ENCODE data around the gene CYP11A1. TPM values are rescaled to one million over a fixed set of nuclear protein-coding genes. Genes with fewer than 3 reads are reported as not detected.

CYP11A1 gene
- 0.07 to 0.13 TPM (median 0.10 TPM) in 3 of 5 replicates, not detected in the others for total RNA-seq (2022; extraction: Qiagen RNA extraction)

DNA sequence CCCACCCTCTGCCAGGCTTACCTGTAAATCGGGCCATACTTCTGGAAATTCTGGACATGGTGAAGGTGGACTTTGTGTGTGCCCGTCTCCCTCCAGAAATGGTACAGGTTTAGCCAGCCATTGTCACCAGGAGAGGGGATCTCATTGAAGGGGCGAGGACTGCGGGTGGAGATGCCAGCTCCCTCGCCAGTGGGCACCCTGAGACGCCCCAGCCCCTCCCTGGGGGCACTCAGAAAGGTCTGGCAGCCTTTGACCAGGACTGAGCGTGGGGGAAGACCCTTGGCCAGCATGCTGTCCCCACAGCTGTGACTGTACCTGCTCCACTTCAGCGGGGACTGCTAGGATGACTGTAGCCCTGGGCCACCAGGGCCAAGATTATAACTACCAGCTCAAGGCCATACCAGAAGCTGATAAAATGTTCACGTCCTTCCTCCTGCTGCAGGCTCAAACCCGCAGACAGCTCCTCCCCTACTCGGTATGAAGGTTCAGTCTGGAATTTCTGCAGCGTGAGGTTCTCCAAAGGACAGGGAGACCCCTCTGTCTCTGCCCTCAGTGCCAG lies at the start of gene CYP11A1:
Gene CYP11A1 (minus strand): TSS at position 351 of the 559 bp plus-strand sequence. CDS start 61 bp downstream, at position 290.

Other genes with a start within 250 kb of the CYP11A1 start
- 0.10 to 0.31 TPM (median 0.13 TPM) in 5 replicates for gene ISLR2, start 237.1 kb downstream of the CYP11A1 start, total RNA-seq (2022; extraction: Qiagen RNA extraction)
- 0.21 to 0.39 TPM (median 0.29 TPM) in 5 replicates for gene ISLR, start 193.9 kb downstream of the CYP11A1 start, total RNA-seq (2022; extraction: Qiagen RNA extraction)
- 50.4 to 82.4 TPM (median 71.8 TPM) in 5 replicates for gene STRA6, start 164.9 kb downstream of the CYP11A1 start, total RNA-seq (2022; extraction: Qiagen RNA extraction)
- gene CCDC33, start 131.3 kb downstream of the CYP11A1 start, total RNA-seq (2022; extraction: Qiagen RNA extraction): 6.3 to 7.5 TPM (median 7.4 TPM) in 5 replicates
- 1.2 to 1.6 TPM (median 1.3 TPM) in 5 replicates for gene SEMA7A, start 66.3 kb upstream of the CYP11A1 start, total RNA-seq (2022; extraction: Qiagen RNA extraction)
- gene UBL7, start 93.5 kb upstream of the CYP11A1 start, total RNA-seq (2022; extraction: Qiagen RNA extraction): 40.4 to 43.0 TPM (median 41.0 TPM) in 5 replicates
- 2.8 to 3.3 TPM (median 2.8 TPM) in 5 replicates for gene ARID3B, start 173.6 kb upstream of the CYP11A1 start, total RNA-seq (2022; extraction: Qiagen RNA extraction)
- 30.8 to 46.3 TPM (median 33.0 TPM) in 5 replicates for gene CLK3, start 248.2 kb upstream of the CYP11A1 start, total RNA-seq (2022; extraction: Qiagen RNA extraction)

Data from A549 treated with AZD2906 at 1 μM for 4 hours (cell line).